Umbilical cord (tissue), 2 donors: Measurements from ENCODE around the gene SLIRP. TPM values are rescaled to one million over a fixed set of nuclear protein-coding genes. Genes with fewer than 3 reads are reported as not detected.
"Not testable (repeated sequence)": the region's sequence is repeated elsewhere in the genome, so short reads cannot be mapped to it uniquely, and the experiment has no call there.

Experiments
- DNase-seq: peaks from one replicate; pipeline ENCODE4 v3.0.0-alpha.2; 2015; ENCODE audit warnings: low spot score
- total RNA-seq: library from RNA; depleted of rRNA; stranded (reverse); fragments of >200 nt; gene quantifications from one replicate; pipeline ENCODE4 v1.2.3, GENCODE V29; 2014; ENCODE audit warnings: low replicate concordance; ENCODE audit not compliant: insufficient read depth

Gene SLIRP
- 23.4 TPM for total RNA-seq

GRCh38 chr14:77707724-77708408 is at the start of gene SLIRP, which contains the start of gene ALKBH1:
Gene SLIRP (plus strand): TSS chr14:77708103. CDS start chr14:77708112, 9 bp downstream.
Gene ALKBH1 (minus strand): TSS chr14:77708023. CDS start chr14:77708004, 19 bp downstream.
- peak; percentile 94 for DNase-seq

GRCh38 chr14:77659831-77660230 is 48.1 kb upstream of the SLIRP start:
- DNase-seq: no peak

GRCh38 chr14:77660754-77661153 is 47.1 kb upstream of the SLIRP start:
- DNase-seq: no peak

- not testable (repeated sequence) for DNase-seq
Observed at GRCh38 chr14:77661562-77661961, 46.3 kb upstream of the SLIRP start.

GRCh38 chr14:77663293-77663692 is 44.6 kb upstream of the SLIRP start:
- DNase-seq: no peak

- DNase-seq: no peak
Observed at GRCh38 chr14:77667331-77667730, 40.6 kb upstream of the SLIRP start.

GRCh38 chr14:77673193-77673592 is 34.7 kb upstream of the SLIRP start:
- no peak for DNase-seq

GRCh38 chr14:77674931-77675330 is 33.0 kb upstream of the SLIRP start:
- DNase-seq: no peak

- DNase-seq: no peak
Observed at GRCh38 chr14:77681196-77682157, 26.4 kb upstream of the SLIRP start.

GRCh38 chr14:77682158-77682553 is 25.7 kb upstream of the SLIRP start:
- no peak for DNase-seq

GRCh38 chr14:77691259-77691658 is 16.6 kb upstream of the SLIRP start:
- no peak for DNase-seq

- peak; percentile 52 for DNase-seq
Observed at GRCh38 chr14:77707355-77707723, 564 bp upstream of the SLIRP start.

GRCh38 chr14:77708749-77709148 is 846 bp downstream of the SLIRP start:
- DNase-seq: no peak

- no peak for DNase-seq
Observed at GRCh38 chr14:77709412-77709811, 1.5 kb downstream of the SLIRP start.

- DNase-seq: no peak
Observed at GRCh38 chr14:77710364-77710763, 2.5 kb downstream of the SLIRP start.

- DNase-seq: no peak
Observed at GRCh38 chr14:77714926-77715325, 7.0 kb downstream of the SLIRP start.

GRCh38 chr14:77717608-77718305 is 9.9 kb downstream of the SLIRP start:
- DNase-seq: no peak

GRCh38 chr14:77721437-77721836 is 13.5 kb downstream of the SLIRP start:
- no peak for DNase-seq

GRCh38 chr14:77722301-77722700 is 14.4 kb downstream of the SLIRP start:
- DNase-seq: no peak

GRCh38 chr14:77730976-77731497 is 23.1 kb downstream of the SLIRP start:
- no peak for DNase-seq

- DNase-seq: no peak
Observed at GRCh38 chr14:77738559-77739250, 30.8 kb downstream of the SLIRP start.
